Aorta (tissue), 5 donors: ENCODE results near the gene SLC35G6. TPM values are rescaled to one million over a fixed set of nuclear protein-coding genes. Genes with fewer than 3 reads are reported as not detected.
A peak's percentile ranks its signal among the peaks of the same experiment; 100 is the strongest.

Experiments used
- ATAC-seq: fragments of 200-7000 bp; cut with Tn5 transposase; one replicate; pipeline ENCODE4 v1.9.1; 2022; ENCODE audit warnings: moderate library complexity; ENCODE audit not compliant: low FRiP score
- DNase-seq, 2 donors: peaks; one replicate each; pipeline ENCODE4 v3.0.0-alpha.2; 2020
- H3K27ac ChIP-seq, 2 donors: one replicate each; pipeline ENCODE4 v1.5.1; 2013; ENCODE audit warnings: low read length in 2 of 2, mild to moderate bottlenecking in 2 of 2, moderate library complexity in 2 of 2, control low read depth in 1 of 2, inconsistent platforms in 1 of 2, low read depth in 1 of 2
- H3K27me3 ChIP-seq, 2 donors: one replicate each; pipeline ENCODE4 v1.6.1; 2013; ENCODE audit warnings: control low read depth in 1 of 2, low read length in 1 of 2, mild to moderate bottlenecking in 1 of 2, moderate library complexity in 1 of 2; ENCODE audit not compliant: insufficient read depth in 2 of 2, control insufficient read depth in 1 of 2
- H3K36me3 ChIP-seq, 2 donors: one replicate each; pipeline ENCODE4 v1.6.1; 2013; ENCODE audit warnings: control low read depth in 1 of 2, low read length in 1 of 2, mild to moderate bottlenecking in 1 of 2; ENCODE audit not compliant: insufficient read depth in 2 of 2, control insufficient read depth in 1 of 2
- H3K4me1 ChIP-seq, 2 donors: one replicate each; pipeline ENCODE4 v1.6.1; 2013; ENCODE audit warnings: low read length in 2 of 2, control low read depth in 1 of 2, mild to moderate bottlenecking in 1 of 2, moderate library complexity in 1 of 2; ENCODE audit not compliant: insufficient read depth in 2 of 2, control insufficient read depth in 1 of 2
- H3K4me3 ChIP-seq, 2 donors: one replicate each; pipeline ENCODE4 v1.5.1; 2013; ENCODE audit warnings: low read length in 2 of 2, control low read depth in 1 of 2, mild to moderate bottlenecking in 1 of 2
- H3K9me3 ChIP-seq: one replicate; pipeline ENCODE4 v1.6.1; 2013; ENCODE audit warnings: mild to moderate bottlenecking, low read length; ENCODE audit not compliant: control insufficient read depth
- WGBS, 2 donors: extraction: QIAGEN DNeasy Blood & Tissue Kit; methylation state at CpG; one replicate each; pipeline ENCODE4 v1.1.7; 2013; 5-methylcytosine and 5-hydroxymethylcytosine counted together
- intact Hi-C, 2 donors: fragments of 100-400 bp; cut with DNase I; formaldehyde crosslinking; loops; one replicate each; pipeline versions ENCODE4 v1.14.2 to v1.15.0; 2022
- polyA plus RNA-seq, 2 donors: library from polyadenylated mRNA; stranded (reverse); fragments of 200-250 nt; gene quantifications; one replicate each; pipeline ENCODE4 v1.2.3, GENCODE V29; 2013
- total RNA-seq, 2 donors: library from RNA; stranded (reverse); fragmentation: NEBNext Ultra II Directional; extraction: Animal tissue kit (Norgen Biotek cat#: 25700); gene quantifications; one replicate each; pipeline ENCODE4 v1.2.1, GENCODE V29; 2021
- donor health status: healthy with polysubstance abuse.
- donor health status: Bipolar disorder and iron deficiency.
- donor health status: DM: no; HTN: no; CAD: no.
- donor health status: DM: no; HTN: no; CAD: no.
- donor health status: DM: yes; HTN: yes; CAD: no.

SLC35G6 gene
- total and polyA plus RNA-seq, 4 donors, result not detected

DNA sequence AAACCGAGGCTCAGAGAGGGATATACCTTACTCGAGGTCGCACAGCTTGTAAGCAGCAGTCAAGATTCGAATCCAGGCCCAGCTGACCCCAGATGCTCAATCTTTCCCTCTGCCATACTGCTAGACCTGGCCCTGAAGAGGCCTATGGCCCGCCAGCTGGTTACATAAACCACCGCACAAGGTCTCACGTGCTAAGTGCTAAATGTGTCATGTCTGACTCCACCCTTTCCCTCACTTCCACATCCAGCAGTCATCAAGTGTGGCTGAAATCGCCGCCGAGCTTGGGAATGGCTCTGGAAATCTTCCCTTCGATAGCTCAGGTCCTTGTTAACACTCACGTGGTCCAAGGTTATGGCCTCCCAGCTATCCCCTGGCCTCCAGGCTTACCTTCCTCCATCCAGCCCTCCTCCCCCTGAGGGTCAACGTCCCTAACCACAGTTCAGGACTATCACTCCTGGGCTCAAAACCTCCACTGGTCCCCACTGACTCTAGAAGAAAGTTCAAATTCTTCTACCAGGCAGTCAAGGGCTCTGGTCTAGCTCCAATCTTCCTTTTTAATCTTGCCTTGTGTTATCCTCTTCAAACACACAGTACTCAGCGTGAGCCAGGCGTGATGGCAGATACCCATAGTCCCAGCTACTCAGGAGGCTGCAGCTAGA, 5.4 kb upstream of the SLC35G6 start:
- DNase-seq (peak in 1 of 2 donors; percentile 70), ATAC-seq (peak; percentile 51)
- Histone ChIP-seq H3K4me3 (no peak overlapping the region), H3K27ac (no peak overlapping the region), H3K9me3 (no peaks in the 10 kb centered on the region), H3K27me3 (no peaks in the 10 kb centered on the region), H3K36me3 (no peaks in the 10 kb centered on the region), H3K4me1 (no peaks in the 10 kb centered on the region)
- WGBS, 2 donors, result 56 to 58% methylated on average over 15 of the region's 15 CpGs
- intact Hi-C loops, result loop anchor here in 1 of 2 donors (10.0 kb wide), 1 partner anchor 121 kb away; the partner anchor contains the start of genes KCTD11 and TMEM95

- H3K4me1 ChIP-seq, result no peaks in the 10 kb centered on the region
Observed at GRCh38 chr17:7476494-7476893, 4.8 kb upstream of the SLC35G6 start.

GRCh38 chr17:7476951-7477350, 4.3 kb upstream of the SLC35G6 start:
- no peaks in the 10 kb centered on the region for H3K27me3 ChIP-seq
- WGBS, 2 donors, result 70 to 82% methylated on average over 5 of the region's 5 CpGs
- DNase-seq (no peak), ATAC-seq (no peak)
- no peaks in the 10 kb centered on the region for H3K4me1 ChIP-seq
- intact Hi-C loops, result loop anchor here in 1 of 2 donors (10.0 kb wide), 1 partner anchor 122 kb away; the partner anchor contains the start of genes KCTD11 and TMEM95
- H3K36me3 ChIP-seq, result no peaks in the 10 kb centered on the region
- H3K9me3 ChIP-seq, result no peaks in the 10 kb centered on the region
- H3K27ac ChIP-seq, result peak overlapping the region in 1 of 2 donors; percentile 19
- no peak overlapping the region for H3K4me3 ChIP-seq

More at GRCh38 chr17:7476494-7476893, 4.8 kb upstream of the SLC35G6 start:
- intact Hi-C loops, result loop anchor here in 1 of 2 donors (10.0 kb wide), 1 partner anchor 122 kb away; the partner anchor contains the start of genes KCTD11 and TMEM95
- no peaks in the 10 kb centered on the region for H3K9me3 ChIP-seq
- H3K27me3 ChIP-seq, result no peaks in the 10 kb centered on the region
- no peaks in the 10 kb centered on the region for H3K36me3 ChIP-seq
- no peak for DNase-seq
- no peak for ATAC-seq
- H3K27ac ChIP-seq, result peak overlapping the region in 1 of 2 donors; percentile 19
- no peak overlapping the region for H3K4me3 ChIP-seq
- WGBS, 2 donors, result 18 to 24% methylated on average over 3 of the region's 3 CpGs

DNA sequence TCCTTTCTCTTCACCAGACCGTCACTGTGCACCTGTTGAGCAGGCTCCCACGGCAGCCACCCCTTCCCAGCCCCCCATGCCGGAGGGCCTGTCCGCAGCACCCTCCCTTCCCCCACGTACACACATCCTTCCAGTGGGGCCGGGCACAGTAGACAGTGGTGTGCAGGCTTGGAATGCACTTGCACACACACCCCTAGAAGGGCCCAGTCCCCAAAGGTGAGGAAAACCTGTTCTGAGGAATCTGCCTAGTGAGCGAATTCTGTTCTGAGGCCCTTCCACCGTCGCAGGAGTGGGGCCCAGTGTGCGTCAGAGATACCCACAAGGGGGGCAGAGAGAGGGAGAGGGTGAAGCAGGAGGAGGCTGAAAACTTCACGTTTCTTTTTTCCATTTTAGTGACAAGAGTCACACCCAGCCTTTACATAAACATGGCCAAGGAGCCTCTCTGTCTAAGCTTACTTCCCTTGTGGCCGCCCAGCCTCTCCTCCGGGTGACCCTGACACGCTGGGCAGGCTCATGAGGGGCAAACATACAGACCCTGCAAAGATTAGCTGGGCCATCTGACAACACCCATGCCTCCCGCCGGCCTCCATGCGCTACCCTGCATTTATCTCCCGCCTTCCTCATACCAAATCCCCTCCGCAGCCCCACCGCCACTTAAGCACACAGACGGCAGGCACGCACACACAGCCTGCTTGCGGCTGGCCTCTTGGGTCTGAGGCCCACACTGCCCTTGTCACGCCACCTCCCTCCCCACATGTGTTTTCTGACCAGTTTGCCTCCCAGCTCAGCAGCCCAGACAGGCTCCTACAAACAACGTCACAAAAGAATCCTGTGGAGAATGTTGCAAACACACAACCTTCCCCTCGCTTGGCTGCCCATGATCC, 3.6 kb upstream of the SLC35G6 start:
- 9 to 12% methylated on average over 26 of the region's 26 CpGs for WGBS, 2 donors
- DNase-seq (peak; percentile 76 to 83), ATAC-seq (peak; percentile 56)
- Histone ChIP-seq H3K9me3 (no peaks in the 10 kb centered on the region), H3K36me3 (no peaks in the 10 kb centered on the region), H3K27ac (peak overlapping the region in 1 of 2 donors; percentile 82), H3K27me3 (no peaks in the 10 kb centered on the region), H3K4me3 (peak overlapping the region; percentile 91 to 93), H3K4me1 (no peaks in the 10 kb centered on the region)
- intact Hi-C loops, result loop anchor here in 1 of 2 donors (10.0 kb wide), 1 partner anchor 123 kb away; the partner anchor contains the start of genes KCTD11 and TMEM95

GRCh38 chr17:7478276-7479212, 2.7 kb upstream of the SLC35G6 start:
- Histone ChIP-seq H3K36me3 (no peaks in the 10 kb centered on the region), H3K9me3 (no peaks in the 10 kb centered on the region), H3K4me1 (no peaks in the 10 kb centered on the region), H3K27ac (peak overlapping the region; percentile 82 to 98), H3K4me3 (peak overlapping the region; percentile 91 to 93), H3K27me3 (no peaks in the 10 kb centered on the region)
- ATAC-seq (peak; percentile 44), DNase-seq (peak; percentile 77 to 82)
- intact Hi-C loops, result loop anchor here in 1 of 2 donors (10.0 kb wide), 1 partner anchor 124 kb away; the partner anchor contains the start of genes KCTD11 and TMEM95
- 6 to 7% methylated on average over 37 to 40 of the region's 40 CpGs for WGBS, 2 donors

- H3K9me3 ChIP-seq, result no peaks in the 10 kb centered on the region
- H3K27me3 ChIP-seq, result peaks cover 0 to 1% of the 10 kb centered on the region in 2 donors
- no peak for ATAC-seq
- H3K4me3 ChIP-seq, result peak within 1 kb of the TSS; percentile 91 to 93
- peak within 1 kb of the TSS; percentile 89 to 98 for H3K27ac ChIP-seq
- intact Hi-C loops, result loop anchor here in 1 of 2 donors (10.0 kb wide), 1 partner anchor 125 kb away; the partner anchor contains the start of genes KCTD11 and TMEM95
- H3K36me3 ChIP-seq, result no peaks in the 10 kb centered on the region
- DNase-seq, result peak; percentile 74 to 88
- WGBS, 2 donors, result 1% methylated on average over 42 to 92 of the region's 92 CpGs
- no peaks in the 10 kb centered on the region for H3K4me1 ChIP-seq
Observed at GRCh38 chr17:7479213-7480088, 1.8 kb upstream of the SLC35G6 start, which contains the start of gene ZBTB4. Gene ZBTB4 (minus strand): TSS chr17:7479631. CDS start chr17:7466801, 12,830 bp downstream.

DNA sequence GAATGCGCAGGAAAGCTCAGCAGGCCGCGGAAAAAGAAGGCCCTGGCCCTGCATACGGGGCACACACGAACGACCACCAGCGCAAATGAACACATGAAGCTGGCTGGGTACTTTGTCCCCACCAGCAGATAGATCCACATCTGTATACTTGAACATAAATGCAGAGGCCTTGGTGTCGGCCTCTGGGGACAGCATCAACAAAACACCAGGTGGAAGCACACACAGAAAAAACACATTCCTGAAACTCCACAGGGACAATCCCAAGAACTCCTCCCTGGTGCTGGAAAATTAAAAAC, 1.2 kb upstream of the SLC35G6 start:
- H3K9me3 ChIP-seq, result no peaks in the 10 kb centered on the region
- no peak for ATAC-seq
- intact Hi-C loops, result no loop called here
- H3K4me3 ChIP-seq, result peak overlapping the region in 1 of 2 donors; percentile 93
- no peaks in the 10 kb centered on the region for H3K4me1 ChIP-seq
- peak overlapping the region; percentile 78 to 89 for H3K27ac ChIP-seq
- no peaks in the 10 kb centered on the region for H3K36me3 ChIP-seq
- peaks cover 0 to 1% of the 10 kb centered on the region in 2 donors for H3K27me3 ChIP-seq
- DNase-seq, result no peak
- 1 to 3% methylated on average over 8 of the region's 8 CpGs for WGBS, 2 donors
